ENCODE results near the gene RUSC1.

- TF ChIP-seq POLR2A (IDR thresholded peaks at IDR 0.05) (no peak), CTCF (IDR thresholded peaks at IDR 0.05 in 4 of 5, conservative IDR thresholded peaks at IDR 0.05 in 1 of 5) (no peak)
Measured at GRCh38 chr1:155295942-155296267, 24.8 kb upstream of the RUSC1 start.

All from gastrocnemius medialis (tissue), 4 donors.